ENCODE data around the gene DNAH2.

Gene DNAH2

DNA sequence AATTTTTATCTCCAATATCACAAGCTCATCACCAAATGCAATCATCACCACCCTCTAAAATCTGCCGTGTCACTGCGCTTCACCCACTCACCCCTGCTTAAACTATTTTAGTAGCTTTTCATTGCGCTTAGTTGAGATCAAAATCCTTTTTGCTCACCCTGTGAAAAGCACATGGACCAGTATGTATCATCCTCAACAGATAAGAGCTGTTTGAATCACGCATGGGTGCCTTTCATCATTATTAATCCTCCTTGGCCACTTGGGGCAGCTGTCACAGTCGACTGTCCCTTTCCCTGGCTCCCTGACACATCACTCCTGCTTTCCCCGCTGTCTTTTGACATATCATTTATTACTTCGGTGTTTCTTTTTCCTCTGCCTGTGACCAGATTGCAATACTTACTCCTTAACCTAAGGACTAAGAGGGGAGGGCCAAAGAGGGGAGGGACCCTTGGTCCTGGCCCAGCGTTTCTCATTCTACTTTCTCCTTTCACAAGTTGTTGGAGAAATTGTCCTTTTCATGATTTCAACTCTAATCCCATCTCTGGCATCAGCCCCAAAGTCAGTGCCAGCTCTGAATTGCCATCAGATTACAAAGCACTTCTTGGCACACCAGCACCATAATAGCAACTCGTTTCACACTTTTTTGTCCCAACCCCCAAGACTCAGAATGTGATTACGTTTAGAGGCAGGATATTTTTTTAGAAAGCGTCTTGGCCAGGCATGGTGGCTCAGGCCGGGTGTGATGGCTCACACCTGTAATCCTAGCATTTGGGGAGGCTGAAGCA, 107.9 kb downstream of the DNAH2 start:
- DNase-seq, result no peak

DNA sequence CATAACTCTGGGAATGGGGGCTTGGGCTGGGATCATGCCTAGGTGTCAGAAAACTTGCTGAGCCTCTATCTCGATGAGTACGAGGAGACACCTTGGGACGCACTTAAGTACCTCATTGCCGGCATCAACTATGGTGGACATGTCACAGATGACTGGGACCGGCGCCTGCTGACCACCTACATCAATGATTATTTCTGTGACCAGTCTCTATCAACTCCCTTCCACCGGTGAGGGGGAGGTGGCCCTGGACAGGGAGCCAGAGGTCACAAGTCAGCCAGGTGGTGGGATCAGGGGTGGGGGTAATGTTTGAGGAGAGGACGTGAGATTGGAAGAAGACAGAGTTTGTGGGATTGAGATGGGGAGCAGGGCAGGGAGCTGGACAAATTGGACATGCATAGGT, 113.1 kb downstream of the DNAH2 start:
- no peak for DNase-seq

DNA sequence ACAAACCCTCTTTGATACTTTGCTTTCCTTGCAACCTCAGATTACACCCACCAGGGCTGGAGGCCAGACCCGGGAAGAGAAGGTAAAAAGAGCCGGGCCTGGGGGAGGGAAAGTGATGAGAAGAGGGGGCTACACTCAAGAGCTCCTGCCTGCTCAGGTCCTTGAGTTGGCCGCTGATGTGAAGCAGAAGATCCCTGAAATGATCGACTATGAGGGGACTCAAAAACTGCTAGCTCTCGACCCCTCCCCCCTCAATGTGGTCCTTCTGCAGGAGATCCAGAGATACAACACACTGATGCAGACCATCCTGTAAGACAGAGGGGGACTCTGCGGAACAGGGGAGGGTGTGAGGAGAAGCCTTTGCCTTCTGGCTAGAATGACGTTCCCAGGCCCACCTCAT, 113.7 kb downstream of the DNAH2 start:
- DNase-seq, result no peak

DNA sequence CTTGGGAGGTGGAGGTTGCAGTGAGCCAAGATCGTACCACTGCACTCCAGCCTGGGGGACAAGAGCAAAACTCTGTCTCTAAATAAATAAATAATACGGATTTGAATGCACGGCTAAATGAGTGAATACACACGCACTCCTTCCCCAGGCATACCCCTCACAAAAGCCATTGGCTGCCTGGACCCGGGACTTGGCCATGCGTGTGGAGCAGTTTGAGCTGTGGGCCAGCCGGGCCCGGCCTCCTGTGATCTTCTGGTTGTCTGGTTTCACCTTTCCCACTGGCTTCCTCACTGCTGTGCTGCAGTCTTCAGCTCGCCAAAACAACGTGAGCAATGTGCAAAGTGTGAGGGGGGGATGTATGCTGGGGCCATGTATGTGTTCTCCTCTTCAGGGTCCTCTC, 114.9 kb downstream of the DNAH2 start:
- no peak for DNase-seq

DNA sequence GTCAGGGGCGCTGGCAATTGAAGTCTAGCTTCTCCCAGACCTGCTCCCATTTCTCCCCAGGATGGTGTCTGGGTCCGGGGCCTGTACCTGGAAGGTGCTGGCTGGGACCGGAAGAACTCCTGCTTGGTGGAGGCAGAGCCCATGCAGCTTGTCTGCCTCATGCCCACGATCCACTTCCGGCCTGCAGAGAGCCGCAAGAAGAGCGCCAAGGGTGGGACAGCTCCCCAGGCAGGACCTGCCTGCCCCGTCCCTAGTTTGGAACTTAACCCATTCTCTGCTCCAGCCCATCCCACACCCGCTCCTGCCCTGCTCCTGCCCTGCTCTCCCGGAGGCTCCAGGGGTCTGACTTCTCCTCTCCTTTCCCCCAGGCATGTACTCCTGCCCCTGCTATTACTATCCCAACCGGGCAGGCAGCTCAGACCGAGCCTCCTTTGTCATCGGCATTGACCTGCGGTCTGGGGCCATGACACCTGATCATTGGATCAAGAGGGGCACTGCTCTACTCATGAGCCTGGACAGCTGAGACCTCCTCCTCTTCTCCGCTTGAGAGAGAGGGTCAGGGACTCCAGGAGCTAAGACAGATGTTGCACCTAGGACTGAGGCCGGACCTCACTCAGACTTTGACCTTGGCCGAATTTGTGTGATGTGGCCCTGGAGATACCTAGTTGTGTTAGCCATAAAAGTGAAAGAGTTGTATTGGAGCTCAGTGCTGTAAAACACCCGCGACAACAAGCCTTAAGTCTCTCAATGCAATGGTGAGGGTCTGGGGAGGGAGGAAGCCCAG, 115.7 kb downstream of the DNAH2 start:
- no peak for DNase-seq

DNA sequence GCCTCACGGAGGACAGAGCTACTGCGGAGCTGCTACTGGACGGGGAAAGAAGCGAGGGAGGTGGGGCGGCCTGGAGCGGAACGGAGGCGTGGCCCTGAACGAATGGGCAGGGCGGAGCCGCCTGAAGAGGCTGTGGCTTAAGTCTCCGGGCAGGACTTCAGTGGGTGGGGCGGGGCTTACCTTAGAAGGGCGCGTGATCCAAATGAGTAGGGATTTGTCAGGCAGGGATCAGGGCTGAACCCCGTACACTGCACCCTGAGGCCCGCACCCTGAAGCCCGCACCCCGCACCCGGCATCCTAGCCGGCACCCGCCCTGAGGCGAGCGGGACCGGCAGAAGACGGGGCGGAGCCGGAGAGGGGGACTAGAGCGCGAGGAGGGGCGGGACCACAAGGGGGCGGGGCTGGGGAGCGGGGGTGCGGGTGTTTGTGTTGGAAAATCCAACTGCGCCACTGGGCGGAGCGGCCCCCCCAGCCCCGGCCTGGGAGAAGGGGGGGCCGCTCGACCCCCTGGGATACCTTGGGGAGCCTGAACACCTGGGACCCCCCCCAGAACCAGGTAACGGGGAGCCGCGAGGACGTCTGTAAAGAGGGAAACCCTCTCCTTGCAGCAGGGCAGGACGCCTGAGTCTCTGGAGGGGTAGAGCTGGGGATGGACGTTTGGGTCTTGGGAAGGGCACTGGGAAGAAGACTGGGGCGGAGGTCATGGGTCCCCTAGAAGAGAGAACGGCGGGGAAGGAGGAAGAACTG, 116.4 kb downstream of the DNAH2 start, which contains the start of gene KDM6B:
Gene KDM6B, plus strand, starts transcription at position 423 of the 747 bp plus-strand sequence. CDS start 11,338 bp downstream, outside the sequence.
- no peak for DNase-seq

DNA sequence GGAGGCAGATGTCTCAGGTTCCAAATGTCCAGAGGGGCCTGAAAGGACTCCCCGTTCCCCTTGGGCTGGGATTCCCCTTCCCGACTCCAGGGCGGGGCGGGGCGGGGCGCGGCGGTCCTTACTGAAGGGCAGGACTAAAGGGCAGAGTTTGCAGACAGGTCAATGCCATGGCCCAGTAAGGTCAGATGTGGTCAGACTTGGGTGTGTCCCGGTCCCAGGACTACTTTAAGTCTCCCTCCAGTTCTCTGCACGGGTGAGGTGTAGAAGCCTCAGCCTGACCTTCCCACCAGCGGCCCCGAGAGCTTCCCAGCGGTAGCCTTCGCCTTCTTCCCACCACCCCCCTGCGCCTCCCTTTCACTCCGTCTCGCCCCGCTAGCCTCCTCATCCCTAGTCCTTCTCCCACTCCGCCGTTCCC, 117.0 kb downstream of the DNAH2 start:
- no peak for DNase-seq

DNA sequence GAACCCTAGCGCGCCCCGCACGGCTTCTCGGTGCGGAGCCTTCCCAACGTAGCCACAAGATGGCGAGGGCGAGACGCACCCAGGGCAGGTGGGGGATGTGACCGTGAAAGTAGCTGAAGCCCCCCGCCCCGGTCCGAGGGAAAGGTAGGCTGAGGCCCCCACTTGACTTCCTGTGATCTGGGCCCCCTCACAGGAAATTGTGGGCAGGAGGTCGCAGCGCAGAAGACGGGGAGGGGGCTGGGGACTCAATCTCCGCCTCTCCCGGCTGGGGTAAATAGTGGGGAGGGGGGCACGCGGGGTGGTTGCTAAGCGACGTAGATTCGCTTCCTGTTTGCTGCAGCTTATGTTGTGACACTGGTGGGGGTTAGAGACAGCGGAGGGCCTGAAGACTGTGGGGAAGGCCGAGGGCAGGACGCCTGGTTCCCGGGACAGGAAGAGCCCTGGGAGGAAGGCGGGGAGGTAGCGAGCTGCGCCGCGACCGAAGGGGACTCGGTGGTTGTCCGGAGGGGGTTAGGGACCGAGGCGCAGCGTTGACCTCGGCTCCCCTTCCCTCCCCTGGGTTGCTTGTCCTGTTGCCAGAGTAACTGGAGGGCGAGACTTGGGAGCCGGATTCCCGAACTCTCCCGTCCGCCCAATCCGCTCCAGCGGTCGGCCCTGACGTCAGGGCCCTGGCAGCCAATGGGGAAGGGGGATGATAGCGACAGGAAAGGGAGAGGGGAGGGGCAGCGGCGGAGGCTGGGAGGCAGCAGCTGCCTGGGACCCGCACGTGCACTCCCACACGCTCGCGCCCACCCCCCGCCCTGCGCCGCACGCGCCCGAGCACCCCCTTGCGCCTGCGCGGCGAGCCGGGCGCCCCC, 117.6 kb downstream of the DNAH2 start:
- DNase-seq, result peak; percentile 71

DNA sequence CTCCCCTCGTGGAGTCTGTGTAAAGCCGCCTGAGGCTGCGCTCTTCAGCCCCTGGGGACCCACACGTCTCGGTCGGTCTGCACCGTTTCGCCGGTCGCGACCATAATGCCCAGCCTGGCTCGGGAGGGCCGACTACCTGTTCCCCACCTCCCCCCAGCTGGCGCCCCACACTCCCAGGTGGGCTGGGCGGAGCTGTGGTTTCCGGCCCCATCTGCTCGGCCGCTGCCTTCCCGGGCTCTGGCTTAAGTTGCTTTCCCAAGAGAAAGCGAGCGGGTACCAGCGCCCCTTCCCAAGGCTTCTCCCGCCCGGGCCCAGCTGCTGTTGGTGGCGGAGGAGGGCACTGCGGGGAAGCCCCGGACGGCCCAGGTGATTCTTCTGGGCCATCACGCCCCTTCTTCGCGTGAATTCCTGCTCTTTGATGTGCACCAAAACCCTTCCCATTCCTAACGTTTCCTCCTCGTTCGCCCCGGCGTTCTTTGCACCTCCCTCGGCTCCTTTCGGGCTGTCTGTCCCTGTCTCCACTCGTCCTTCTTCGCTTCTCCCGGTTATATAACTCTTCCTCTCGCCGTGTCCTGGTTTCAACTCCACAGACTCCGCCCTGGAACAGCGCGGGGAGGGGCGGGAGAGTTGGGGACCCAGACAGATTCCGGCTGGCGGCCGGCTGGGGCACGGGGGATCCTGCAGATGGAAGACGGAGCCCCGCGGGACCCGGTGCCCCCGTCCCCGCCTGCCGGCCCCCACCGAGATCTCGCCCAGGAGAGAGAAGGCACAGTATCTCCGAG, 118.5 kb downstream of the DNAH2 start:
- DNase-seq, result no peak

DNA sequence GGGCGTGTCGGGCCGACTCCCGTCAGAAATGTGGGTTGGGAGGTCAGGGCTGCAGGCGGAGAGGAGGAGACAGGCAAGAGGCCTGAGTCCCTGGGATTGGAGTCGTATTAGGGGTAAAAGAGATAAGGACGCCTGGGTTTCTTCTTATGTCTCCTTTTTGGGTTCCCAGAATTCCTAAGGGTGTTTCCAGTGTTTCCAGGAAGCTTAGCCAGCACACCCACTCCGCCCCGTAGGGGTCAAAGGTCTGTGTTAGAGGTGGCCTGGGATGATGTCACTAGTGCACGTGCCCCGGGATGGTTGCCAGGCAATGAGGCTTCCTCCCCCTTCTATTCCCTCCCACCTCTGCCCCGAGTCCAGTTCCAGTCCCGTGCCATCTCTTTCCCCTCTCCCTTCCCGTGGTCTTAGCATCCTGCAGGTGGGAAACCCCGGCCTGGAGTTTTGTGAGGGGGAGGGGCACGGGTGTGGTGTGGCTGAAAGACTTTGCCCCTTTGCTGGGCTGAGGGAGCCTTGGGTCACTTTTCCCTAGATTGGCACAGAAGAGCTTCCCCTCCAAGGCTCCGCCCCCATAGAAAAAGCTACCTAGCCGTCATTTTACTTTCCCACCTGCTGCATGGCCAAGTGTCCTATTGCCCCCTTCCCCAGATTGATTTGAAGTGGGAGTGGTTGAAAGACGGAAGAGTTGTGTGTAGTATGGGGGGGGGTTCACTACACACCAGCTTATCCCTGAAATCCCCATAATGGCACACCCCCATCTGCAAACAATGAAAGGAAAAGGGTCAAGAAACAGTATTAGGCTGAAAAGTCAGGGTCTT, 119.3 kb downstream of the DNAH2 start:
- peak; percentile 93 for DNase-seq

DNA sequence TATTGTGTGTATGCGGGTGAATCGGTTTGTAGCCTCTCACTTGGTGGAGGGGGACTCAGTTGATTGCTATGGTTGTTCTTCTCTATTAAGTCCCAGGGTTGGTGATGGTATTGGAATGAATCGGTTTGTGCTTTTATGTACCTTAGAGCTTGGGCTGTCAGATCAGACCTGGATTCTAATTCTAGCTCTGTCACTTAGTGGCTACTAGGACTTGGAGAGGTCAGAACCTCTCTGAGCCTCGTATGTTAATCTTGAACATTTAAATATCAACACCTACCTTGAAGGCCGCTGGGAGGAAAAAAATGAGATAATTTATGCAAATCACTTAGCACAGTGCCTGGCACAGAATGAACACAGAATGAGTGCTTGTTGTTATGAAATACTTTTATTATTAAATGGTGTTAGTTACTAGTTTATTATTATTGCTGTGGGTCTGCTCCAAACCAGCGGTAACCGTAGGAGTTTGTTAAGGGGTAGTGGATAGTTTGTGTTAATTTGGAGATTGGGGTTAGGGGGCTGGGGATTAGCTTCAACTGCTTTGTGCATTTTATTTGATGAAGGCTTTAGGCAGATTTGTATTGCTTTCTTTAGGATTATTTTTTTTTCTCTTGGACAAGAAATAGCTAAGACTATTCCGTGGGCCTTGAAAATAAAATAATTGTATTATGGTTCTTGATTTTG, 120.0 kb downstream of the DNAH2 start:
- no peak for DNase-seq

DNA sequence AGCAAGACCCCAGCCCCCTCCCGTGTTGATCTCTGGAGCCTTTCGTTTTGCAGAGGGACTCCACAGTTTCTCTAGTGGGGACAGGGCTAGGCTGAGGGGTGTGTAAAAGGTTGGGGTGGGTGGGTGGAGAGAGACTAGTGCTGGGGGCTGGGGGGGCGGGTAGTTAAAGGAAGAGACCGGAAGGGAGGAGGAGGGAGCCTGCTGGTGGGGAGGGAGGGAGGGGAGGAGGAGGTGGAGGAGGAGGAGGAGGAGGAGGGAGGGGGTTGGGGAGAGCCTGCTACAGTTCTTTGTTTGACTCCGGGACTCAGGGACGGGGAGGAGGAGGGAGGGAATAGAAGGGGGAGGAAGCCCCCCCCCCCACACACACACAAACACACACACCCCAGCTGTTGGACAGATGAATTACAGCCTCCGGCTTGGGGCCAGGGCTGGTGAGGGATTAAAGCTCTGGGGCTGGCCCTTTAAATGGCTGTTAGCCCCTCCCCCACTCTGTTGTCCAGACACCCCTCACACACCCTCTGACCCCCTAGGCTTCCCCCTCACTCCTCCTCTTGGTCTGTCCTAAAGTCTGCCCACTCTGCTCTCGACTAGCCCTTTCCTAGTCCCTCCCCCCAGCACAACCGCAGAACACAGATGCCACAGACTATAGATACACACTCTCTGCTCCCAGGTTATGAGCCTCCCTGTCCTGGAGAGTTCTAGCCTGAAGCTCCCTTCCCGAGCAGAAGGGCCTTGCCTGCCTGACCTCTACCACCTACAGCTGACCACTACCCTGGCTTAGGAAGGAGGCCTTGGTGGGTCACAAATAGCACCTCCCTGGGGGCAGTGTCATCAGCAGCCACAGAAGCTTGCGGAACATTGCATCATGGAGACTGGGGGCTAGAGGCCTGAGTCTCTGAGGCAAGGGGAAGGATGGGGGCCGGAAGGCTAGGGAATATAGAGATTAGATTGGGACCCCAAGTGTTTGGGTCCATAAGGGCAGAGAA, 120.8 kb downstream of the DNAH2 start:
- no peak for DNase-seq

DNA sequence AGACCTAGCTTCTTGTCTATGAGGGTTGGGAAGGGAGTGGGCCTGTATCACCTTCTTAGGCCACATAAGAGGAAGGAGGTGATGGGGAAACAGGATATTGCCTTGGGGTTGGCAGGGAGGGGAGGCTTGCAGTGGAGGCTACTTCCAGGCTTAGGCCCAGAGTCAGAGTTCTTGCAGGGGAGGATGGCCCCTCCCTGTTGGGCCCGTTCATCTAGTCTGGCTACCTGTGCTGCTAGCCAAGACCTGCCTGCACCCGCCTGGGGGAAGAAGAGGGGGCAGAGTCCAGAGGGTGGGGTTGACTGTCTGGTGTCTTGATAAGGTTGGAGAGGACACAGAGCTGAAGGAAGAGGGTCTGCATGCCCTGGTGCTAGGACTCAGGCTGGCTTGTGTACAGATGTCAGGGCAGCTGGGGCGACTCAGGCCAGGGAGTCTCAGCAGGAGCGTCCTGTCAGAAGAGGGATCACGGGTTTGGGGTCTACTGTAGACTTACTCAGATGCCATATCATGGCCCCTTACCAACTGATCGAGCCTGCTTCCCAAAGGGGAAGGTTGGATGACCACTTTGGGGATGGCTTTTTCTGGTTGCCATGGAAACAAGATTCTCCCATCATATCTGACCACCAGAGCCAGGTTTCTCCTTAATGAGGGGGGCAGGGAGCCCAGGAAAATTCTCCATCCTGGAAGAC, 121.8 kb downstream of the DNAH2 start:
- DNase-seq, result no peak

DNA sequence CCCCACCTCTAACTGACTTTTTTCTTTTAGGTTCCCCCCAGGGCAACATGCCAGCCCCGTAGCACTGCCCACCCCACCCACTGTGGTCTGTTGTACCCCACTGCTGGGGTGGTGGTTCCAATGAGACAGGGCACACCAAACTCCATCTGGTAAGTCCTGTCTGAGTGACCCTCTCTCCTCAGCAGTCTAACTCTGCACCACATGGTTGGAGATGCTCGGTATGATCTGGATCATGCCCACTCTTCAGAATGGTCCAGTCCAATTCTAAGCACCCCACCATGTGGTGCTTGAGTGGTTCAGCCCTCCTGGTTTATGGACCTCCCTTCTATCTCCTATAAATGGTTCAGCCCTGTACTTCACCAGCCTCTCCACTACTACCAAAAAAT, 122.3 kb downstream of the DNAH2 start:
- DNase-seq, result no peak

DNA sequence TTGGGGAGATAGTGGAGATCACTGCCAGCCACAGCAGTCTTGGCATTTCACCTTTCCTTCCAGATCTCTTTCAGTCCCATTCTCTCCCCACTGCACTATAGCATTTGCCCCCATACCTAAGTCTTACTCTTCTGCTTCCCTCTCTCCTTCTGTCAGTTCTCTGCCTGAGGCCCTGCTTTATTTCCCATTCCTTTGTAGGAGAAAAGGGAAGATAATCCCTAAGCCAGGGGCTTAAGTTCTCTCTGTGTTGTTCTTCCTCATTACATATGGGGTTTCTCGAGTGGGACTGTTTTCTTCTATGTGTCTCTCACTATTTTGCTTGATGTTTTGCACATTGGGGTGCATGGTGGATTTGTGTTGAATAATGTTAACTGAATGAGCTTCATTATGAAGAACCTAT, 122.9 kb downstream of the DNAH2 start:
- DNase-seq, result no peak

DNA sequence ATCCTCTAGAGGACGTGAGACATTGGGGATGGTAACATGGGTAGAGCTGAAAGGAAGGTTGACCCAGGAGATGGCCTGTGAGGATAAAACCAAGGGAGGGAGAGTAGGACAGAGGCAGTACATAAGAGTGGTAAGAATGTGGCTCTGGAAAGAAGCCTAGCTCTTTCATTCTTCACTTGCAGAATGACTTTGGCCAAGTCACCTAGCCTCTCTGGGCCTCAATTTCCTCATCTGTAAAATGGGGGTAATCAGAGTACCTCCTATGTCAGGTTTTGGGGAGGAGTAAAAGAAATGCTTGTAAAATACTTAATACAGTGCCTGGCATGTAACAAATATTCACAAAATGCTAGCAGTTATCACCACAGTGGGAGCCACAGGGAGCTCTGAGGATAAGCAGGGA, 123.3 kb downstream of the DNAH2 start:
- no peak for DNase-seq

DNA sequence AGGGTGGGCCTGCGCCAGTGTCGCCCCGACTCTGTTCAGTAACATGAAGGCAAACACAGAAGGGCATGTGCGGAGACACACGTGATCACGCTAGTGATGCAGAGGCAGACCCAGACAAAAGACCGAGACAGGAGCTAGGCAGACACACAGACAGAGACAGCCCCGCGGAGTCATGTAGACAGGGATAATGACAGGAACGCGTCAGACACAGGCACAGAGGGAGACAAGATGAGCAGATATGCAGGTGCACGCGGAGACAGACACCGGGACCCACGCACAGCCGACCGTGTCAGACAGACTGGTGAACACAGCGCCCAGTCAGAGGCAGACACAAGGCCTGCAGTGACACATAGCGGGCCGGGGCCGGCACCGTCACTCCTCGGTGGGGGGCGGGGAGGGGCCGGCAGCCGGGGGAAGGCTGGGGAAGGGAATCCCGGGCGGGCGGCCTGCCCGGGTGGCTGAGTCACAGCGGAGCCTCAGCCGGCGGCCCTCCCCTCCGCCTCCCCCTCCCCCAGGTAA, 123.9 kb downstream of the DNAH2 start:
- DNase-seq, result no peak

DNA sequence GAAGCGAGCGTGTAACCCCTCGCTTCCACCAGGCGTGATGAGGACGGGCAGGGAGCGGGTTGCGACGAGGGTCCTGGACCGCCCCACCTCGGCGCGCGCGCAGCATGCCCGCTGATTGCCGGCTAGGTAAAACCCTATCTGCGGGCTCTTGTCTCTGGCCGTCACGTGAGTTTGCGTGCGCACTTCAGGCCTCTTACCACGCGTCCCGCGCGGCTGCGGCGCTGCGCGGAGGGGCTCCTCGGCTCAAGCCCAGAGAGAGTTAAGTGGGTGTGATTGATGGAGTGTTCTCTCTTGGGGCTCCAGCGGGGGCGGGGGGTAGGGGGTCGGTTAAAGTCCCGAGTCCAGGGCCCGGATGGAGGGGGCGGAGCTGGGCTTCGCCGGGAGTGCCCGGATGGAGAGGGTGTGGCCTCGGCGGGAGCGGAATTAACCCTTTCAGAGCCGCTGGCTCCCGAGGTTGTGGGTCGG, 124.4 kb downstream of the DNAH2 start:
- peak; percentile 51 for DNase-seq

Measured in NCI-H1436 treated with DMSO at 0.1 percent for 48 hours (cell line).